HepG2 (cell line): ENCODE data around the gene CAPN10. TPM values are rescaled to one million over a fixed set of nuclear protein-coding genes. Genes with fewer than 3 reads are reported as not detected.

Experiments used
- ATAC-seq: fragments of 200-7000 bp; cut with Tn5 transposase; 3 replicates; pipeline ENCODE4 v1.9.1; 2020; ENCODE audit warnings: mild to moderate bottlenecking, moderate library complexity
- BruUV-seq: library from RNA; stranded (reverse); fragments of 400-500 nt; replicated peaks from 2 replicates; lab custom pipeline; 2021; lab: Mats Ljungman, UMichigan
- CTCF ChIA-PET: fragments of 300-600 bp; formaldehyde crosslinking; extraction: SDS; loops from one replicate; lab custom pipeline; 2021; ENCODE audit warnings: low total read pairs, inconsistent platforms, low intra/inter-chr PET ratio; lab: Yijun Ruan, JAX
- POLR2A ChIA-PET: fragments of 350-600 bp; sonication (Branson Sonifier 250); formaldehyde crosslinking; loops from one replicate; lab custom pipeline; 2020; ENCODE audit warnings: antibody characterized with exemption, inconsistent platforms; lab: Yijun Ruan, JAX
- DNase-seq: peaks from one replicate; pipeline ENCODE4 v3.0.0-alpha.2; 2015; ENCODE audit warnings: low spot score
- FAIRE-seq: peaks from 3 replicates; lab custom pipeline; 2011; peaks lifted over from hg19 to GRCh38; lab: Jason Lieb, UNC
- H2AFZ ChIP-seq: one replicate; pipeline ENCODE4 v1.6.1; 2011; ENCODE audit warnings: low read length, inconsistent platforms
- H3K27ac ChIP-seq: fragments of 300-600 bp; 3 replicates; pipeline ENCODE4 v1.8.0; 2011; ENCODE audit warnings: mixed run types, mild to moderate bottlenecking, mixed read lengths, low read length, inconsistent platforms; ENCODE audit not compliant: insufficient read depth; ENCODE audit errors: extremely low read length
- H3K27me3 ChIP-seq, 2 experiments: fragments of 200-600 bp in 1 of 2; 2 replicates in 1 of 2; 3 replicates in 1 of 2; pipeline versions ENCODE4 v1.6.0 to v1.8.0; 2011; ENCODE audit warnings: low read length in 2 of 2, mild to moderate bottlenecking in 2 of 2, moderate library complexity in 2 of 2, inconsistent platforms in 1 of 2; ENCODE audit not compliant: insufficient read depth in 2 of 2, control insufficient read depth in 1 of 2
- H3K36me3 ChIP-seq, 2 experiments: fragments of 200-600 bp in 1 of 2; replicated peaks in 1 of 2; 2 replicates in 1 of 2; 3 replicates in 1 of 2; pipeline versions ENCODE4 v1.5.1 to v1.8.0; 2011; ENCODE audit warnings: low read length in 2 of 2, inconsistent platforms in 1 of 2; ENCODE audit not compliant: insufficient read depth in 2 of 2, control insufficient read depth in 1 of 2
- H3K4me1 ChIP-seq: 2 replicates; pipeline ENCODE4 v1.5.1; 2012; ENCODE audit warnings: low read length, inconsistent platforms; ENCODE audit not compliant: insufficient read depth
- H3K4me2 ChIP-seq: 2 replicates; pipeline ENCODE4 v1.6.0; 2011; ENCODE audit warnings: low read depth, low read length, inconsistent platforms
- H3K4me3 ChIP-seq, 3 experiments: fragments of 200-600 bp in 1 of 3; sonication (generic), shearing (Covaris generic) in 1 of 3; replicated peaks in 1 of 3; 2 replicates each; pipeline ENCODE4 v1.5.1; 2011 to 2016; ENCODE audit warnings: low read length in 3 of 3, inconsistent platforms in 2 of 3, low read depth in 2 of 3, mild to moderate bottlenecking in 2 of 3, control low read depth in 1 of 3, mixed read lengths in 1 of 3; ENCODE audit not compliant: insufficient read depth in 1 of 3
- H3K79me2 ChIP-seq: one replicate; pipeline ENCODE4 v1.6.1; 2011; ENCODE audit warnings: low read length, inconsistent platforms; ENCODE audit not compliant: insufficient read depth
- H3K9ac ChIP-seq: 2 replicates; pipeline ENCODE4 v1.6.0; 2011; ENCODE audit warnings: mild to moderate bottlenecking, low read depth, low read length, inconsistent platforms; ENCODE audit not compliant: insufficient read depth
- H3K9me3 ChIP-seq: 2 replicates; pipeline ENCODE4 v1.5.1; 2012; ENCODE audit warnings: mild to moderate bottlenecking, low read length
- H4K20me1 ChIP-seq: 2 replicates; pipeline ENCODE4 v1.6.0; 2011; ENCODE audit warnings: inconsistent platforms, mild to moderate bottlenecking, low read length, moderate library complexity; ENCODE audit not compliant: insufficient read depth
- SPEN ChIP-seq: sonication (generic); formaldehyde crosslinking; IDR thresholded peaks from 2 replicates; pipeline ENCODE4 v1.5.1; 2020; ENCODE audit warnings: low read depth, mild to moderate bottlenecking, missing genetic modification reagents
- XBP1 ChIP-seq: sonication (generic); formaldehyde crosslinking; IDR thresholded peaks from 2 replicates; pipeline ENCODE4 v1.5.0; 2020; ENCODE audit warnings: missing genetic modification reagents
- ZNF407 ChIP-seq: sonication (generic); formaldehyde crosslinking; IDR thresholded peaks from one replicate; pipeline ENCODE4 v1.5.1; 2020; ENCODE audit warnings: mild to moderate bottlenecking, missing genetic modification reagents; ENCODE audit errors: not compliant biosample characterization
- ZNF546 ChIP-seq: sonication (generic); formaldehyde crosslinking; conservative IDR thresholded peaks from 2 replicates; pipeline ENCODE4 v1.8.1; 2023; ENCODE audit warnings: mild to moderate bottlenecking, missing genetic modification reagents
- ZNF580 ChIP-seq: IDR thresholded peaks from 2 replicates; pipeline ENCODE4 v1.6.1; 2016; ENCODE audit warnings: low read depth, borderline replicate concordance
- ZNF777 ChIP-seq: sonication (generic); formaldehyde crosslinking; IDR thresholded peaks from 2 replicates; pipeline ENCODE4 v1.4.0; 2020; ENCODE audit warnings: missing genetic modification reagents
- ZSCAN25 ChIP-seq: sonication (generic); formaldehyde crosslinking; IDR thresholded peaks from 2 replicates; pipeline ENCODE4 v1.8.0; 2022; ENCODE audit warnings: mild to moderate bottlenecking, missing genetic modification reagents
- WGBS: methylation state at CpG from one replicate; pipeline ENCODE4 v1.1.6; 2017; ENCODE audit warnings: low lambda C conversion rate; 5-methylcytosine and 5-hydroxymethylcytosine counted together
- in situ Hi-C: cut with HindIII; loops from 2 replicates; pipeline ENCODE4 v1.10.0; 2017; ENCODE audit warnings: low pct_unique_long_range_greater_than_20kb; ENCODE audit not compliant: extremely low pct_ligation_motif_present
- intact Hi-C: fragments of 100-400 bp; cut with micrococcal nuclease; formaldehyde crosslinking; loops from one replicate; pipeline ENCODE4 v1.10.0; 2022; ENCODE audit not compliant: unreplicated experiment
- polyA plus RNA-seq, 8 experiments: library from polyadenylated mRNA; depleted of rRNA in 3 of 8; stranded (reverse) in 7 of 8; unstranded in 1 of 8; fragments of >200 nt; fragmentation: Illumina TruSeq in 4 of 8; extraction: Trizol in 4 of 8; gene quantifications; 2 replicates each; pipeline versions ENCODE4 v1.2.1 to v1.2.3, GENCODE V29; 2011 to 2016; ENCODE audit warnings: low read depth in 4 of 8, missing spikeins in 1 of 8, mixed read lengths in 1 of 8; ENCODE audit not compliant: insufficient read depth in 1 of 8
- total RNA-seq, 5 experiments: library from RNA; depleted of rRNA; stranded (reverse); fragments of >200 nt; fragmentation: Illumina TruSeq; extraction: Trizol; gene quantifications; 2 replicates each; pipeline ENCODE4 v1.2.3, GENCODE V29; 2016; ENCODE audit warnings: low read depth in 1 of 5
- TF ChIP-seq, protein P1 (sequence below): sonication (generic); formaldehyde crosslinking; IDR thresholded peaks from 2 replicates; pipeline ENCODE4 v1.8.1; 2023; ENCODE audit warnings: mild to moderate bottlenecking, moderate library complexity, missing genetic modification reagents

The CAPN10 gene
- total and polyA plus RNA-seq, 2 of the 13 experiments (the other 11 are each of a cell fraction or from before 2014, with no cell fraction given), result 27.6 to 32.4 TPM

- Histone ChIP-seq H3K27ac (peak within 1 kb of the TSS; percentile 61), H3K4me1 (peaks cover 47% of the 10 kb centered on the region), H3K36me3 (peaks cover 0 to 2% of the 10 kb centered on the region in 2 experiments; a peak in 2 of 5 replicates), H3K4me3 (peak within 1 kb of the TSS; percentile 70 to 87 (median 72)), H3K27me3 (no peaks in the 10 kb centered on the region; a peak in 1 of 5 replicates), H4K20me1 (no peaks in the 10 kb centered on the region; the same call in 1 of the 2 replicates), H3K4me2 (peak within 1 kb of the TSS; percentile 99), H2AFZ (no peak within 1 kb of the TSS), H3K9ac (peak within 1 kb of the TSS; percentile 78), H3K9me3 (no peaks in the 10 kb centered on the region), H3K79me2 (peaks cover 22% of the 10 kb centered on the region)
- ATAC-seq (peak; percentile 11), FAIRE-seq (no peak), DNase-seq (no peak)
- under 1% methylated on average over 19 of the region's 106 CpGs for WGBS
- BruUV-seq, result no TSS peak
- CTCF ChIA-PET, result interaction anchor here (0.9 kb wide), 2 partner anchors 11 to 54 kb away, joined by 3 read pairs; no protein-coding TSS in a partner anchor
- in situ Hi-C loops, result loop anchor here (25.0 kb wide), 1 partner anchor 644 kb away; no protein-coding TSS in a partner anchor
- POLR2A ChIA-PET, result interaction anchor here (0.6 to 7.2 kb wide), 6 partner anchors 7 to 37 kb away, joined by 4 to 149 read pairs (median 27); partner anchors contain the start of gene CAPN10
- intact Hi-C loops, result loop anchor here (2.0 kb wide), 1 partner anchor 13 kb away; no protein-coding TSS in a partner anchor
- TF ChIP-seq ZSCAN25 (CRISPR knock-in tag) (0 out of 2 replicates have a peak, but pooled peaks have one; percentile 15), SPEN (CRISPR knock-in tag) (peak; percentile 81), XBP1 (CRISPR knock-in tag) (no peak), ZNF580 (no peak), ZNF407 (peak; percentile 33), ZNF777 (CRISPR knock-in tag) (peak; percentile 25; the same call in 1 of the 2 replicates), ZNF546 (peak; percentile 34; the same call in 1 of the 2 replicates)
- TF ChIP-seq, protein P1, sequence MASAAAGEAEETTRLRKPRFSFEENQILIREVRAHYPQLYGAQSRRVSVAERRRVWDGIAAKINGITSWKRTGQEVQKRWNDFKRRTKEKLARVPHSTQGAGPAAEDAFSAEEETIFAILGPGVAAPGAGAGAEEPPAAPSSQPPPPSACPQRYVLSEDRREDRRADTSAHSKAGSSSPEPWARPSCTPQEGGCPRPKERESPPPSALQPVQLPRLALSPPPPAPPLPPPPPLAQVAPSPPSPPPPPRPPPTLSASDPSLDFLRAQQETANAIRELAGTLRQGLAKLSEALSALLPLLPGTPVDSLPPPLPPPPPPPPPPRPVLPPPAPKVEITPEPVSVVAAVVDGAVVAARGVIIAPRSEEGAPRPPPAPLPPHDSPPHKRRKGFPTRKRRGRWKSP (CRISPR knock-in tag), result peak; percentile 36; the same call in 1 of the 2 replicates
Measured at GRCh38 chr2:240567872-240568677, 18.5 kb upstream of the CAPN10 start, which contains the start of gene RNPEPL1. Gene RNPEPL1 (plus strand): TSS chr2:240568484. CDS start chr2:240568587, 103 bp downstream.
